NCI-H1105 (cell line): ENCODE measurements around the gene C10orf71.

Experiments used
- DNase-seq: peaks from one replicate; lab custom pipeline; 2025; lab: John Stamatoyannopoulos, UW

Gene C10orf71

DNA sequence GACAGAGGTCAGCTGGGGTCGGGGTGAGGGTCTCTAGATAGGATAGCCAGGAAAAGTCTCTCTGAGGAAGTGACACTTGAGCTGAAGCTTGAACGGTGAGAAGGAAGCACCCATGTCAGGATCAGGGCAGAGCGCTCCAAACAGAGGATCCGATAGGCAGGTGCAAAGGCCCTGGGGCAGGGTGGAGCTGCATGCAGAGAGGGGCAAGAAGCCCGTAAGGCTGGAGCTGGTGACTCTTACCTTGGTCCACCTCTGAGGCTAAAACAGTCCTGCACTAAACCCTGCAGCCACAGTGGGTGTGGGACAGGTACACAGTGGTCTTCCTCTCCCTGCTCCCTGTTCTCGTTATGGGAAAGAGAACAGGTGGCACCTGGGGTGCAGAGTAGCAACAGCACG lies 5.8 kb upstream of the C10orf71 start:
- DNase-seq: no peak

DNA sequence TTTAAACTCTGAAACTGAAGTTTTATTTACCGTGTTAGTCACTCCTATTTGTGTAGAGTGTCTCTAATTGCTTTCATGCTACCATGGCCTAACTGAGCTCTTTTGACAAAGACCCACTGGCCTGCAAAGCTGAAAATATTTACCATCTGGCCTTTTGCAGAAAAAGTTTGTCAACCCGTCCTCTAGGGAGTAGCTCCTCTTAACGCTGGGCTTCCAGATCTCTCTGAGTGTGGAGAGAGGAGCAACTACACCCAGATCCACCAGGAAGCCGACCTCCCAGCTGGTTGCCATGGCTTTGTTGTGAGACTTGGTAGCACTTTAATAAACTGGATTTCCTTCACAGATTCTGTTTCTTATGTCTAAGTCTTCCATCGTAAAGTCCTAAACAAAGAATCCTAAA lies 4.2 kb upstream of the C10orf71 start:
- no peak for DNase-seq

DNA sequence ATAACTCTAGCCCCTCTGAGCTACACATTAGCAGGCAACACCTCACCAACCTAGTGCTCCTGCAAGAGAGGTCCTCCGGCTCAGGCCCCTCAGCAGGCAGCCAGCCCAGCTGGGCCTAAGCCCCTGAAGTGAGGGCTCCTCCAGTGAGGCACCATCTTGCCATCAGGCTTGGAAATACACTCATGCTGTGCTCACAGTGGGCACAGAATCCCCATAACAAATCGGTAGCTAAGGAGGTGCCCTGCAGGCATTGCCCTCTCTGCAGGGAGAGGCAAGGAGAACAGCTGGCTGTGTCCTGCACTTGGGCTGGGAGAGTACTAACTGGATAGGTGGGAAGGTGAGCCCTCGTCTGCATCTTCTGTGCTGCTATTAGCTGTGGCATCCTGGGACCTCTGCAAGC lies 3.7 kb upstream of the C10orf71 start:
- no peak for DNase-seq

DNA sequence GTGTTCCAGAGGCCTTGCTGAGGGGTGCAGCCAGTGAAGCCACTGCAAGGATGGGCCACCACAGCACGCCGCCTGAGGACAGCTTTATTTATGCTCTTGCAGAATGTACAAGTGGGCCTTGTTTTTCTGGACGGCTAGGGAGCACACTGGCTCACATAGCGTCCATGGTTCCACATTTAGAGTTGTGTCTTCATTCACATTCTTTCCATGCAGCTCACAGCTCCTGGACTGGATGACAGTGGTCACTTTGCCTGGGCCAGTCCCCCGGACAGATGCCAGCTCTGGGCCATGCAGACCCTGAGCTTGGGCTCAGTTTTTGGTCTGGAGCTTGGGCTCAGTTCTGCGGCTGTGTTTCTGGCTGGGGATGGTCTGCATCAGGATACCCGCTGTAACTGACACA lies 2.6 kb upstream of the C10orf71 start:
- no peak for DNase-seq

DNA sequence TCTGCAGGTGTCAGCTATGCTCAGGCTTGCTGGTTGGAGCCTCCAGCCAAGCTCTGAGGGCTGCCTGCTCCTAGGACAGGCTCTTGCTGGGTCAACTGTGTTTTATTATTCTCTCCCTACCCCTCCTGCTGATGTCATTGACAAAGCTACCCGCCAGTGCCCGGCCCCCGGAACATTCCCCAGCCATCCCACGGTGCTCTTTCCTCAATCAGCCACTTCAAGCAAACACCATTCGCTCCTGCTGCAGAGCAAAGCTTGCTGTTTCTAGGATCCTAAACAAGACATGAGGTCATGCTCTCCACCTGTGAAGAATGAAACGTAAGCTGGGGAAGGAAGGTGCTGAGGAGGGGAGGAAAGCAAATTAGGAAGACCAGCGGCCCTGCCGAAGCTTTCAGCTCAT lies 2.1 kb upstream of the C10orf71 start:
- no peak for DNase-seq

DNA sequence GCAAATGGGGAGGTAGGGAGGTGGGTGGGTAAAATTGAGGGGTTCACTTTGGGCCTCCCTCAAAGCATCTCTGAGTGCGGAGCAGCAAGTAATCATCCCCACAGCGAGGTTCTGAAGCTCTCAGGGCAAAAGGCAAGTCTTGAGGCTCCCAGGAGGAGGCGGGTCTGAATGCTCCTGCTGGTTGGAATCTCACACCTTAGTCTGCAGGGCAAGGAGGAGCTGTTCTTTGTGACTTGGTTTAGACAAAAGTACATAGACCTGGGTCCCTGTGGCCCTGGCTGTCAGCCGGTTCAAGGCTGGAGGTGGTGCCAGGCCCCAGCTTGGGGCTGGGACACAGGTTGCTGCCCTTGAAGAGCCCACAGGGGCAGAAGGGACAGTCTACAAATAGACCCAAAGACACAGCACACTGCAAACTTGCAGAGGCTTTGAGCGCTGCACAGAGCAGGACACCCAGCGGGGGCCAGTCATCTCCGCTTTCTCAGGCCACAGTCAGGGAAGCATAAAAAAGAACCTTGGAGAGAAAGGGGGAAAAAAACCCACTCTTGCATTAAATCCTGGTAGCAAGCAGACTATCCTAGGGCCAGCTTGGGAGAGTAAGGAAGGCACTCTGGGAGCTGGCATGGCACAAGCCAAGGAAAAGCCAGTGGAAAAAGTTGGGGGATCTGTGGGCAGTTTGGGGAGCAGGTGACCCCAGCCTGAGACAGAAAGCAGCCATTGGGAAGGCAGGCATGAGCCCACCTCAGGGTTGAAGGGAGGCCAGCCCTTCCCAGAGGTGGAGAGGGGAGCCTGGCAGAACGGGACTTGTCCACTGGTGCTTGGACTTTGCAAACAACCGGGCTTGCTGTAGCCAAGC lies 926 bp upstream of the C10orf71 start:
- DNase-seq: no peak

DNA sequence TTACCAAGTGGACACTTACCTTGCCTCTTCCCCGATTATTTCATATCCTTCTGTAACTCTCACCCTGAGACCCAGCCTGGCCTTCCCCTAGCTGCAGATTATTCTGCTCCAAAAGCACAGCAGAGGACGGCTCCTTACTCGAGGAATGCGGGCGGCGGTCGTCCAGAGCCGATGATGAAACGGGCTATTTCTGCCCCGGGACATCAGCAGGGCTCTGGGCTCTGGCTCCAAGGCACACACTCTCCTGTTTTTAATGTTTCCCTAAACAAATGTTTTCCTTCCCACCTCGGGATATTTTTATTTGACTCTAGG lies 343 bp upstream of the C10orf71 start:
- no peak for DNase-seq

DNA sequence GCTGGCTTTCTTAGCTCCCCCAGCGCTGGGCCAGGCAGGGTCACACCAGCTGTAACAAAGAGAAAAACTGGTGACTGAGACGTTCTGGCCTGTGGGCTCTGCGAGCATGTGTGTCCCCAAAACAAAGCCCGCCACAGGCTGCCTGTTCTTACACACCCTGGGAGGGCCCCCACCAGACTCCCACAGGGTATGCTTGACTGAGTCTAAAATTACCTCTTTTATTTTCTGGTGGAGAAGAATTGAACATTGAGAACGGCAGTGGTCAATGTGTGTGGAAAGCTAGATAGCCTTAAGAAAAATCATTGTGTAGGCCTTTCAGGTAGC lies 808 bp downstream of the C10orf71 start:
- no peak for DNase-seq

DNA sequence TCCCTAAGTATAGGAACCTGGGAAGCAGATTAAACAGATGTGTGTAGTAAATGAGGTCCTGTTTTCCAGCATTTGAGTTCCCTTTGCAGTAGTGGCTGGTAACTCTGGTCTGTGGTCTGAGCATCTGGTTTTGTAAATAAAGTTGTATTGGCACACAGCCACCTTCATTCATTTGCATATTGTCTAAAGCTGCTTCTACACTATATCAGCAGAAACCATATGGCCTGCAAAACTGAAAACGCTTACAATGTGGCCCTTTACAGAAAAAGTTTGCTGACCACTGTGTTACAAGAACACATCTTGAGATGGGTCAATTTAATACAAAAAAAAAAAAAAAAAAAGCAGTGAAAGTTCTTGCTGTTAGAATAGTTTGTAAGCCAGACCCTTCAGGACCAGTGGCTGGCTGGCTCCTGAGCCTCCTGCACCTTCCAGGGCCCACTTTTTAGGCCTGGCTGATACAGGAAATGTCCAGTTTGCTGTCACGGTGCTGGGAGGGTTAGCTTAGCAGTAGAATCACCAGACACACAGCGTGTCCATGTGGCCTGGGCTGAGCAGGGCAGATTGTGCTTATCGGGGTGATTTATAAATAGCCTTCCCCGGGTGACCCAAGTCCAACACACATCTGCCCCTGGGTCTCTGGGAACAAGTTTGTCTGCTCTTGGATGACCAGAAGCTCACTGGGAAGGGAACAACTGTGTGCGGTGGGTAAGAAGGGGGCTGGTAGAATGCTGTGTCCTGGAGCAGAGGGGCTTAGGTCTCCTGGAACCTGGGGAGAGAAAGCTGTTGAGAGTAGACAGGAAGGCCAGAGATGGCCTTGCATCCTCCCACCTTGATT lies 1.4 kb downstream of the C10orf71 start:
- no peak for DNase-seq

DNA sequence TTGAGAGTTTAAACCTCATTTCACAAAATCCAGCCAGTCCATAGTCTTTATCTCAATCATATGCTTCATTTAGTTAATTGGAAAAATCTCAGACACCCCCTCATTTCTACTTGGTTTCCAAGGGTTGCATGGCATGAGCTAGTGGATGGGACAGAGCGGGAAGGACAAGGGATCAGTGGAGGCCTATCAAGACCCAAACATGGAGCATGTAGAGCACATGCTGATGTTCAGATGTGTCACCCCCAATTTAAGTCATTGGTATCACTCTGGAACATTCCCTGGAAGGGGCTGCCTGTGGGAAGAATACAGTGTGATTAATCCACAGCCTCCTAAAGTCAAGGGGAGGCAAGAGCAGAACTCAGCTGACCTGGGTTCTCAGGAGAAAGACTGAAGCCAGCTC lies 2.3 kb downstream of the C10orf71 start:
- DNase-seq: no peak

DNA sequence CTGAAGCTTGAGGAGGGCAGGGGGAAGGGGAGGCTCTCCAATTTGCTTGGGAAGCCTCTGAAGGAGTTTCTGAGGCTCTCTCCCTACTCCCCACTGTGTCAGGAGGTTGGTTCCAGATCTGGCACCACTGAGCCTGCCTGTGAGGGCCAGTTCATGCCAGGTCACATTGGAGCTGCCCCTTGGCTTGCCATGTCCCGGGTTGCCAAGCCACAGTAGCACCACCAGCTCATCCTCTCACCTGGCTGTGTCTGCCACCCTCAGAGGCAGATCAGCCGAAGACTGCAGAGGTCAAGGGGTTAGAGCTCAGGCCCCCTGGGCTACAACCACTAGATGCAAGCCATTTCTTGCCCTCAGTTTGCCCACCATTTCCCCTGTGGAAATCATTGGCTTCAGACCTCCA lies 3.1 kb downstream of the C10orf71 start:
- no peak for DNase-seq

DNA sequence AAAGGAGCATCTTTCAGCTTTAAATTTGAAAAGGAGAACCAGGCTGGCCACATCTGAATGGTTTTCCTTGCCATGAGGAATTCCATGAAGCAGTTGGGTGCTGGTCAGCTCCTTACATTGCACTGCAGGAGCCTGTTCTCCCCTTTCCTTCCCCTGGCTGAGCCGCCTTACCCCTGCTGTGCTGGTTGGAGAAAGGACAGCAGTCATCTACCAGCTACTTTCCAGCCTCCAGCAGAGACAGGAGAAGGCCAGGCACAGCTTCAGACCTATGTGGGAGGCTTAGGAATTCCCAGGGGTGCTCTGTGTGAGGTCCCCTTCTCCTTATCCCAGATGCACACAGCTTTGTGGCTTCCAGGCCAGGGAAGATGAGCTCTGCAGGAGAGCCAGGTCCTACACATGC lies 4.7 kb downstream of the C10orf71 start:
- DNase-seq: no peak

DNA sequence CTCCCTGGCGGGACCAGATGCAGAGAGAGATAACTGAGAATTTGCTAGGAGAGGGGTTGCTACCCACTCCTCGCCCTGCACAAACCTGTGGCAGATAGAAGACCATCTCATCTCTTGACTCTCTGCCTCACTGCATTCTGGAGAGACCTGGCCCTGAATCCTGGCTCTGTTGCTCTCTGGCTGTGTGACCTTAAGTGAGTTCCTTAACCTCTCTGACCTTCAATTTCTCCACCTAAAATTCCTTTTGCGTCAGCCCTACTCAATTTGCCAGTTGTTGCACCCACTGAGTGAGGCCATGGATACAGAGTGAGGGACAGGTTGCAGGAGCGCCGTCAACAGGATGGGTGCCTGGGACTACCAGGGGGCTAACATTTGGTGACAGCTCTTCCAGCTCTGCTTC lies 5.2 kb downstream of the C10orf71 start:
- DNase-seq: no peak

DNA sequence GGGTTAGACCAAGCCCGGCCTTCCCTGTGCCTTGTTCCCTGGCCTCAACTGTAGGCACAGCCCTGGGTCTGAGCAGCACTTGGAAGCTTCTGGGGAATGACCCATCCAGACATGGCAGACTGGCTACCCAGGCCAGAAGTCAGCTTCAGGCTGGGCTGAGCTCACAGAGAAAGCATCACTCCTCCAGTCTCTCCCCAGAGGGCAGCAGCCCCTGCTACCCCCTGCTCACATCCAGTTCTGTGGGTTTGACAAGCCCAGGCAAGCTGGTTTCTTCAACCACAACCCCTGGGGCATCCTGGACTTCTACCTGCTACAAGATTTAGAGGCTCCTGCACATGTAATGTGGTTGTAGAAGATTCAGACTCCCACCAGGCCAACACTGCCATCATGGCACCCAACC lies 9.0 kb downstream of the C10orf71 start:
- DNase-seq: no peak

DNA sequence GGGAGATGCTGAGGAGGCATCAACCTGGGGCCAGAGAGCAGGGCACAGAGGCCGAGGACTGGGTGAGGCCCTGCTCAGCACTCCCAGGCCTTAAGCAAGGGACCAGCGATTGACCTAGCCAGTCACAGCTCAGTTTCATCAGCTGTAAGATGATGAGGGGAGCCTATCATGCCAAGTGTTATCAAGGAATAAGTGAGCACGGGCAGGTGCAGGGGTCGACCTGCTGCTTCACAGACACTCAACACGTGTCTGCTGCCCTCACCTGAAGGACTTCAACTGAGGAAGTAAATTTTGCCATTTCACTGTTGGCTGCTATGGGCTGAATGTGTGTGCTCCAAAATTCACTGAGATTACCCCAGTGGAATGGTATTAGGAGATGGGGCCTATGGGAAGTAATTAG lies 9.9 kb downstream of the C10orf71 start:
- no peak for DNase-seq

DNA sequence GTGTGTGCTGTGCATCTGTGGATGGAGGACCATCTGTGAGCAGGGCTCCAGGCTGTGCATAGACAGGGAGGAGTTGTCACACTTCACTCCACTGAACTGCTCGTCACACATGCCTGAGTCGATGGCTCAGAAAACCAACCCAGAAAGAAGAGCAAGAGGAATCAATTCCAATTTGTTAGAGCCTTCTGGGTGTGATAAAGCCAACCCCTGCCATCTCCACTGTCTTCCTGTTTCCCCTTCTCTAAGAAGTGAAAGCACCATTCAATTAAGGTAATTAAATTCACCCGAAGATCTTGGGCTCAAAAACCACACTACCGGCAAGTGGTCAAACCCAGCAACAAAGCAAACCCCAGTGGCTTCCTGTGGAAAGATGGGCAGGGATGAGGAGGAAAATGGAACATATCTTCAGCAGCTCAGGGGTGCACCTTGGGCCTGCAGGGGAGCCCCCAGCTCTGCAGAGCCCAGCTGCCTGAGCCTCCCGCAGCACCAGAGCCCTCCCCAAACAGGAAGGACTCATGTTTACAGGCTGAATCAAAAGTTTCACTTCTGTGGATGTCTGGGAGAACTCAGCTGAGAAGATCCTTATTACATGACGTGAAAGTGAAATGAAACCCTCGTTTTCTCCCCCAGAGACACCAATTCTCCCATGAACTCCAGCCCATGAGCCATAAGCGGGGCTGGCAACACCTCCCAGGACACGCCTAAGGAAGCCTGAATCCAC lies 10.9 kb downstream of the C10orf71 start:
- DNase-seq: no peak

DNA sequence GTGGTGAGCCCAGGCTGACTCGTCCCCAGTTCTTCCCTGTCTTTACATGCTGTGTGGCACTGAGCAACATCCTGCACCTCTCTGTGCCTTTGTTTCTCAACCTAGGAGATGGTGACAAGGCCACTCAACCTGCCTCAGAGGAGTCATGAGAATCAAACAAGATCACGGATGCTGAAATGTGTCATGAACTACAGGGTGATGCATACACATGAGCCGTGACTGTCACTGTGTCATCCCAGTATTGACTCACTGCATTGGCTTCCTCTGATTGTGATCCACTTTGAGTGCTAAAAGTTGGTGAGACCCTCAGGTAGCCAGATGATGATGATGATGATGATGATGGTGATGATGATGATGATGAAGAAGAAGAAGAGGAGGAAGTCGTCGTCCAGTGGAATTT lies 11.5 kb downstream of the C10orf71 start:
- DNase-seq: no peak

DNA sequence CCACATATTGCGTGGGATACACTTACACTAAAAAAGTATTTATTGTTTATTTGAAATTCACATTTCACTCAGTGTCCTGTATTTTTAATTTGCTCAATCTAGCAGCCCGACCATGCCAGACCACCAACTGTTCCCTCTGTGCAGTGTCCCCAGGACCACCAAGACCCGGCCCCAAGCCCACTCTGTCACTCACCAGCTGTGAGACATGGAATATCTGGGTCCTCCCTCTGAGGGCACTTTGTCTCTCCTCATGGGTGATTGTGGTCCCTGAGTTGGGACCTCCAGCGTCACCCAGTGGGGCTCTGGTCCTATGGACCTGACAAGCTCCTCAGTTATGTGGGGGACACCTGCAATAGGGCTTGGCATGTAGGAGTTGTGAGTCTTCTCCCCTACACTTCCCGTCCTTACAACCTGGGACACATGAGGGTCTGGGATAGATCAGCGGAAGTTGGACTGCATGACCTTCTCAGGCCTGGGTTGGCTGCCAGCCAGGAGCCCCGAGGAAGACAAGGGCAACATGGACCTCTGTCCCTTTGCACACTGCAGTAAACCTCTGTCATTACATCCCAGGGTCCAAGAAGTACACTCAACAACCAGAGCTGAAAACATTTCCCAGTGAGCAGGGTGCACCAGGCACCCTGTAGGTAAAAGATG lies 12.1 kb downstream of the C10orf71 start:
- no peak for DNase-seq

DNA sequence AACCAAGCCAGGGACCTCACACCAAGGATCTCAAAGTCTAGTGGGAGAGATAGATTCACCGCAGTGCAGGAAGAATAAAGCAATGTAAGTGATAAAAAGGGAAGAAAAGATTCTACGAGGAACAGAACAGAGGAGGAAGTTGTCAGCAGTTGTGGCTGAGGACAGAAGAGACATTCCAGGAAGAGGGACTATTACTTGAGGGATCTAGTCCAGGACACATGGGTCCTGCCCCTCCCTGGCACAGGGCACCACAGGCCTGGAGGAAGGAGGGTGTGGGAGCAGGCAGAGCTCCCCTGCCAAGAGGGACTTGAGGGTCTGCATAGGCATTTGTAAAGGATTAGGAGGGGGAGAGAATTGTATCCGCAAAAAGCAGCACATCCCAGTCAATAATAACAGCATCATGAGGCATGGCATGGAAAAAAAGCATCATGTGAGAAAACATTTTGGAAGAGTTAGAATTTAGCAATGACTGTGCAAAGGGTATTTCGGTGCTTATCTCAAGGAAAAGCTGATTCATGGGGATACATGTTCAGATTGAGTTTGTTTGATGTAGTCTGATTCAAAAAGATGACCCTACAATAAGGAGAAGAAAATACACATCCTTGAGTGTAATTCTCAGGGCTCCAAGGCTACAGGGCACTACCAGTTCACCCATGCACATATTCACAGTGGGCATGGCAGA lies 12.7 kb downstream of the C10orf71 start:
- no peak for DNase-seq

DNA sequence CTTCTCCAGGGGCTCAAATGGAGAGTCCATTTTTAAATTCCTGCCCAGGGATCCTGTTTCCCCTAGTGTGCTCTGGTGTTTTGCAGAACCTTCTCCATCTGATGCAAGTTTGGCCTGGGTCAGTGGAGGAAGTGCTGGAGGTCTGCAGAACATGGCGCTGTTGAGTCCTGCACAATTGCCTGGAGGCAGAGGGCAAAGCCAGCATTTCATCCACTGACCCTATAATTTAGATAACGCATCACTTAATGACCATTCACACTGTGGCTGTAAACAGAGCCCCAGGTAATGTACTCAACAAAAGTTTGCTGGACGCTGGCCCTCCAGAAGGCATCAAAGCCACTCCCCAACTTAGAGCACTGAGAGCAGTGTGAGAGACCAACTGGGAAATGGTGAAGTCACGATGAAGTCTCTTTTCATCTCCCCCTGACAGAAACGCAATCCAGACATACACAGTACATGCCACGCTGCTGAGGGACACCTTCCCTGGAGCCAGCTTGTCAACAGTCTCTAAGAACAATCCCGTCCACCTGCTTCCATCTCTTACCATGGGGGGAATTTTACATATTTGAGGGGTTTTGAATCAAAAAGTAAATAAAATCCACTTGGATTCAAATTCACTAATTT lies 13.4 kb downstream of the C10orf71 start:
- DNase-seq: no peak

DNA sequence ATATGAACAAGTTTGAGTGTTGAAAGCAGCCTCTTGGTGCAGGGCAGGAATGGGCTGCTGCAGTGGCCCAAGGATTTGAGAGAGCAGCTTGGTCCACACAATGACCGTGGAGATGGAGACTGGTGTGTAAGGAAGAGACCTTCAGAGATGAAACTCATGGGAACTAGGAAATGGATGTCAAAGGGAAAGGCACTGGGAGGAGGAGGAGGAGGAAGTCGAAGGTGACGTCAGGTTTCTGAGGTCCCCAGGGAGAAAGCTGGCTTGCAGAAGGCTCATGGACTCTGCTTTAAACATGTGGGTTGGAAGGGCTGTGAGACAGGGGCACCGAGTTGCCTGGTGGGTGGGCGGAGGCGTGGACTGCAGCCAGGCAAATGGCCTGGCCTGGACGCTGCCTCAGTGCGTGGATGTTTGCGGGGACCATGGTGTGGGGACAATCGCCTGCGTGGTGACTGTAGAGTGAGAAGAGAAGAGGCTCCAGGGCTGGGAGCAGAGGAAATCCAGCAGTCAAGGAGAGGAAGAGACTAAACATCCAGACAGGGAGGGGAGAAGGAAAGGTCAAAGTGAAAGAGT lies 14.6 kb downstream of the C10orf71 start:
- no peak for DNase-seq
